Transverse colon (tissue), 4 donors: Measurements from ENCODE around the gene TPP1. TPM values are rescaled to one million over a fixed set of nuclear protein-coding genes. Genes with fewer than 3 reads are reported as not detected.

Experiments used
- DNase-seq: peaks from one replicate; pipeline ENCODE4 v3.0.0-alpha.2; 2019
- H3K27ac ChIP-seq, 4 donors: fragments of 200-600 bp; sonication (generic); 2 replicates each; pipeline ENCODE4 v1.5.1; 2016 to 2018; ENCODE audit warnings: inconsistent platforms in 4 of 4
- H3K27me3 ChIP-seq: fragments of 200-600 bp; sonication (generic); 2 replicates; pipeline ENCODE4 v1.5.1; 2017; ENCODE audit warnings: inconsistent platforms
- H3K36me3 ChIP-seq, 4 donors: fragments of 200-600 bp; sonication (generic); 2 replicates each; pipeline ENCODE4 v1.5.1; 2017 to 2019; ENCODE audit warnings: inconsistent platforms in 4 of 4
- H3K4me1 ChIP-seq, 4 donors: fragments of 200-600 bp; sonication (generic); 2 replicates each; pipeline ENCODE4 v1.5.1; 2017 to 2020; ENCODE audit warnings: inconsistent platforms in 4 of 4
- H3K4me3 ChIP-seq, 4 donors: fragments of 200-600 bp; sonication (generic); 1 replicate in 1 of 4; 2 replicates in 3 of 4; pipeline versions ENCODE4 v1.5.1 to v1.6.1; 2017 to 2019; ENCODE audit warnings: inconsistent platforms in 4 of 4
- H3K9me3 ChIP-seq, 2 donors: fragments of 200-600 bp; sonication (generic); 2 replicates each; pipeline ENCODE4 v1.5.1; 2017 to 2019; ENCODE audit warnings: inconsistent platforms in 2 of 2
- EP300 ChIP-seq: sonication (generic); formaldehyde crosslinking; IDR thresholded peaks from one replicate; pipeline ENCODE4 v1.6.1; 2017; ENCODE audit warnings: antibody characterized with exemption, low read depth
- POLR2A ChIP-seq: fragments of 450-650 bp; IDR thresholded peaks from one replicate; pipeline ENCODE4 v1.6.1; 2016; ENCODE audit warnings: antibody characterized with exemption, mild to moderate bottlenecking, moderate library complexity
- POLR2AphosphoS5 ChIP-seq, 3 donors: sonication (generic); formaldehyde crosslinking; IDR thresholded peaks; one replicate each; pipeline ENCODE4 v1.6.1; 2016; ENCODE audit warnings: antibody characterized with exemption in 3 of 3
- WGBS, 2 donors: methylation state at CpG; one replicate each; pipeline ENCODE4 v1.1.5; 2018; ENCODE audit warnings: low coverage in 1 of 2; 5-methylcytosine and 5-hydroxymethylcytosine counted together
- in situ Hi-C, 4 donors: fragments of 200-750 bp; cut with MboI; loops; one replicate each; pipeline versions ENCODE4 v1.15.0 to v1.15.1; 2017; ENCODE audit warnings: low sequenced_read_pairs in 3 of 4, low pct_ligation_motif_present in 1 of 4, low pct_unique_long_range_greater_than_20kb in 1 of 4
- intact Hi-C: fragments of 100-400 bp; cut with DNase I; formaldehyde crosslinking; loops from one replicate; pipeline ENCODE4 v1.15.1; 2023; ENCODE audit warnings: low total_unique reads
- total RNA-seq, 4 donors: library from RNA; depleted of rRNA; stranded (reverse); fragments of >200 nt; gene quantifications; one replicate each; pipeline ENCODE4 v1.1.0, GENCODE V29; 2016
- TF ChIP-seq, protein P1 (sequence below), 5 experiments: fragments of 200-600 bp in 3 of 5; fragments of 450-650 bp in 2 of 5; sonication (generic) in 3 of 5; IDR thresholded peaks; 1 replicate in 2 of 5; 2 replicates in 3 of 5; pipeline ENCODE4 v1.5.1; 2016 to 2017; ENCODE audit warnings: antibody characterized with exemption in 5 of 5, inconsistent platforms in 3 of 5, mild to moderate bottlenecking in 2 of 5, moderate library complexity in 1 of 5

The TPP1 gene
- total RNA-seq, 4 donors from 2014 or later = 64.0 to 114 (median 74.0) TPM

DNA sequence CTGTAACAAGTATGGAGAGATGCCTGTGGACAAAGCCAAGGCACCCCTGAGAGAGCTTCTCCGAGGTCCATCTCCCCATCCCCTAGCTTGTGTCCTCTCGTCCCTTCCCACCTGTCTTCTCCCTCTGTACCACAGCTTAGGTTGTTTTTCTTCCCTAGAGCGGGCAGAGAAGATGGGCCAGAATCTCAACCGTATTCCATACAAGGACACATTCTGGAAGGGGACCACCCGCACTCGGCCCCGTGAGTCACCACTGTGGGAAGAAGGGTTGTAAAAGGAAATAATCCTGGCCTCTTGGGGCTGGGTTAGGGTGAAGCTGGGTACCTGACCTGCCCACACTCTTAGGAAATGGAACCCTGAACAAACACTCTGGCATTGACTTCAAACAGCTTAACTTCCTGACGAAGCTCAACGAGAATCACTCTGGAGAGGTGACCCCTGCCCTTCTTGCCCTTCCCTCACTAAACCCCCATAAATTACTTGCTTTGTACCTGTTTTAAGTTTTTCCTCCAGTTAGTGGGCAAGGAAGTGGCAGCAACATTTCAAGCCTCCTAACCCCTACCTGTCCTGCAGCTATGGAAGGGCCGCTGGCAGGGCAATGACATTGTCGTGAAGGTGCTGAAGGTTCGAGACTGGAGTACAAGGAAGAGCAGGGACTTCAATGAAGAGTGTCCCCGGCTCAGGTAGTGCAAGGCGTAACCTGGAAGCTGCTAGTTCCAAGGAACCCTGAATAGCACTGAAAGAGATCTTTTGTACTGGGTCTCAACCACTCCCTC, 10.3 kb downstream of the TPP1 start:
- no peak overlapping the region for H3K4me3 ChIP-seq
- in situ Hi-C loops (loop anchor here in 2 of 4 donors (10.0 kb wide), 2 partner anchors 134 to 224 kb away; partner anchors contain the start of gene TRIM3 (in 1 of the 2)), intact Hi-C loops (no loop called here)
- peak overlapping the region; percentile 96 to 99 (median 97) for H3K27ac ChIP-seq
- peaks cover 37 to 83% (median 61%) of the 10 kb centered on the region in 4 donors for H3K4me1 ChIP-seq
- H3K36me3 ChIP-seq = peaks cover 0 to 25% (median 9%) of the 10 kb centered on the region in 4 donors
- H3K9me3 ChIP-seq = no peaks in the 10 kb centered on the region
- no peaks in the 10 kb centered on the region for H3K27me3 ChIP-seq
- TF ChIP-seq, protein P1, sequence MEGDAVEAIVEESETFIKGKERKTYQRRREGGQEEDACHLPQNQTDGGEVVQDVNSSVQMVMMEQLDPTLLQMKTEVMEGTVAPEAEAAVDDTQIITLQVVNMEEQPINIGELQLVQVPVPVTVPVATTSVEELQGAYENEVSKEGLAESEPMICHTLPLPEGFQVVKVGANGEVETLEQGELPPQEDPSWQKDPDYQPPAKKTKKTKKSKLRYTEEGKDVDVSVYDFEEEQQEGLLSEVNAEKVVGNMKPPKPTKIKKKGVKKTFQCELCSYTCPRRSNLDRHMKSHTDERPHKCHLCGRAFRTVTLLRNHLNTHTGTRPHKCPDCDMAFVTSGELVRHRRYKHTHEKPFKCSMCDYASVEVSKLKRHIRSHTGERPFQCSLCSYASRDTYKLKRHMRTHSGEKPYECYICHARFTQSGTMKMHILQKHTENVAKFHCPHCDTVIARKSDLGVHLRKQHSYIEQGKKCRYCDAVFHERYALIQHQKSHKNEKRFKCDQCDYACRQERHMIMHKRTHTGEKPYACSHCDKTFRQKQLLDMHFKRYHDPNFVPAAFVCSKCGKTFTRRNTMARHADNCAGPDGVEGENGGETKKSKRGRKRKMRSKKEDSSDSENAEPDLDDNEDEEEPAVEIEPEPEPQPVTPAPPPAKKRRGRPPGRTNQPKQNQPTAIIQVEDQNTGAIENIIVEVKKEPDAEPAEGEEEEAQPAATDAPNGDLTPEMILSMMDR (IDR thresholded peaks at IDR 0.05) = no peak
- TF ChIP-seq POLR2AphosphoS5 (IDR thresholded peaks at IDR 0.05) (no peak), EP300 (no peak), POLR2A (peak; percentile 2)
- WGBS, 2 donors = 73 to 74% methylated on average over 5 to 14 of the region's 14 CpGs
- DNase-seq = no peak

DNA sequence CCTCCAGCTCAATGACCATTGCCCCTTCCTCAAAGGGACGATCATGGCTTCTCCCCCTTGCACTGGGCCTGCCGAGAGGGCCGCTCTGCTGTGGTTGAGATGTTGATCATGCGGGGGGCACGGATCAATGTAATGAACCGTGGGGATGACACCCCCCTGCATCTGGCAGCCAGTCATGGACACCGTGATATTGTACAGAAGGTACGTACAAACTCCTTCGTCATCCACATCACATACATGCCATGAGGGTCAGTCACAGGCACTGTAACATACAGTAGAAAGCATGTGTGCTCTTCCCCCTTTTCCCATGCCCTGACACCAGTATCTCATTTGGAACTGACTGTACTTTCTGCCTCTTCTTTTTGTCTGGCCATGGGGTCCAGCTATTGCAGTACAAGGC, 11.2 kb downstream of the TPP1 start:
- TF ChIP-seq, protein P1 (IDR thresholded peaks at IDR 0.05) = no peak
- TF ChIP-seq EP300 = no peak
- peak in 2 of 3 donors; percentile 28 to 33 for TF ChIP-seq POLR2AphosphoS5 (IDR thresholded peaks at IDR 0.05)
- TF ChIP-seq POLR2A = no peak
- Histone ChIP-seq H3K4me3 (no peak overlapping the region), H3K4me1 (peaks cover 37 to 74% (median 54%) of the 10 kb centered on the region in 4 donors), H3K36me3 (peaks cover 0 to 25% (median 9%) of the 10 kb centered on the region in 4 donors), H3K27ac (peak overlapping the region; percentile 96 to 99 (median 97)), H3K27me3 (no peaks in the 10 kb centered on the region), H3K9me3 (no peaks in the 10 kb centered on the region)
- 94% methylated on average over 9 of the region's 9 CpGs; no CpG with 5 or more reads in 1 of the 2 donors for WGBS, 2 donors
- intact Hi-C loops = no loop called here
- DNase-seq = no peak
- in situ Hi-C loops = loop anchor here in 2 of 4 donors (10.0 kb wide), 2 partner anchors 133 to 223 kb away; partner anchors contain the start of gene TRIM3 (in 1 of the 2)

DNA sequence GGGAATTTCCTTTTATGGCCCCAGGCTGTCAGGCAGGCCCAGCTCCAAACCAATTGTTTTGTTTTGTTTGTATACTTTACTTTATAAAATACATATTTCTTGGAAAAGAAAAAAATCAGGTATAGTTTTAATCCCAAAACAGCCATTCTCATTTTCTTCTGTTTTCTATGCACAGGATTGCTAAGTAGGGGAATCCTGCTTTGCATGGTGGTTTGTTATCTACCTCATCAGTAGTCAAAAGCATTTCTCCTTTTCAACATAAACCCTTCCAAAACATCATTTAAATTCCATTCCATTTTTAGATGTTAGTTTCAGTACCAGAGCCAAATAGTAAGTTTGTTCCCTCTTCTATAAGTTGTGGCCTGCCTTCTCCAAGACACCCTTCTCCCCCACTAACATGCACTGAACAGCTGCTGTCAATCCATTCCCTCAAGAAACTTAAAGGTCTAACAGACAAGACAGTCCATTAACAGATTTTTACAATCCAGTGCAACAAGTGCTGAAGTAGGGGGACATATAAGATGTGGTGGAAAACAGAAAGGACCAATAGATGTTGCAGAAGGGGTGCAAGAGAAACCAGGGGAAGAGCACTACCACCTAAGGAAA, 11.9 kb downstream of the TPP1 start:
- Histone ChIP-seq H3K4me3 (peak overlapping the region in 2 of 4 donors; percentile 6 to 85), H3K27ac (peak overlapping the region; percentile 96 to 99 (median 97)), H3K27me3 (no peaks in the 10 kb centered on the region), H3K4me1 (peaks cover 40 to 79% (median 57%) of the 10 kb centered on the region in 4 donors), H3K36me3 (peaks cover 0 to 25% (median 9%) of the 10 kb centered on the region in 4 donors), H3K9me3 (no peaks in the 10 kb centered on the region)
- no peak for DNase-seq
- in situ Hi-C loops (loop anchor here in 2 of 4 donors (10.0 kb wide), 2 partner anchors 132 to 222 kb away; partner anchors contain the start of gene TRIM3 (in 1 of the 2)), intact Hi-C loops (no loop called here)
- no peak for TF ChIP-seq POLR2AphosphoS5 (IDR thresholded peaks at IDR 0.05)
- TF ChIP-seq, protein P1 (IDR thresholded peaks at IDR 0.05) = no peak
- TF ChIP-seq EP300 = no peak
- TF ChIP-seq POLR2A = no peak
